ENCODE results near the gene MAPK7.

Gene MAPK7

DNA sequence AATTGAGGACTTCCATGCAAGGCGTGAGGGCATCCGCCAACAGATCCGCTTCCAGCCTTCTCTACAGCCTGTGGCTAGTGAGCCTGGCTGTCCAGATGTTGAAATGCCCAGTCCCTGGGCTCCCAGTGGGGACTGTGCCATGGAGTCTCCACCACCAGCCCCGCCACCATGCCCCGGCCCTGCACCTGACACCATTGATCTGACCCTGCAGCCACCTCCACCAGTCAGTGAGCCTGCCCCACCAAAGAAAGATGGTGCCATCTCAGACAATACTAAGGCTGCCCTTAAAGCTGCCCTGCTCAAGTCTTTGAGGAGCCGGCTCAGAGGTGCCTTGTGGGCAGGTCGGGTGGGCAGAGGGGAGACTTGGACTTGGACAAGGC is 3.1 kb downstream of the MAPK7 start:
- DNase-seq (ENCODE audit: low read depth): no peak

DNA sequence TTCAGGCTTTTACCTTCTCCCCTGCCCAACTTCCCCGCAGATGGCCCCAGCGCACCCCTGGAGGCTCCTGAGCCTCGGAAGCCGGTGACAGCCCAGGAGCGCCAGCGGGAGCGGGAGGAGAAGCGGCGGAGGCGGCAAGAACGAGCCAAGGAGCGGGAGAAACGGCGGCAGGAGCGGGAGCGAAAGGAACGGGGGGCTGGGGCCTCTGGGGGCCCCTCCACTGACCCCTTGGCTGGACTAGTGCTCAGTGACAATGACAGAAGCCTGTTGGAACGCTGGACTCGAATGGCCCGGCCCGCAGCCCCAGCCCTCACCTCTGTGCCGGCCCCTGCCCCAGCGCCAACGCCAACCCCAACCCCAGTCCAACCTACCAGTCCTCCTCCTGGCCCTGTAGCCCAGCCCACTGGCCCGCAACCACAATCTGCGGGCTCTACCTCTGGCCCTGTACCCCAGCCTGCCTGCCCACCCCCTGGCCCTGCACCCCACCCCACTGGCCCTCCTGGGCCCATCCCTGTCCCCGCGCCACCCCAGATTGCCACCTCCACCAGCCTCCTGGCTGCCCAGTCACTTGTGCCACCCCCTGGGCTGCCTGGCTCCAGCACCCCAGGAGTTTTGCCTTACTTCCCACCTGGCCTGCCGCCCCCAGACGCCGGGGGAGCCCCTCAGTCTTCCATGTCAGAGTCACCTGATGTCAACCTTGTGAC is 3.6 kb downstream of the MAPK7 start:
- no peak for DNase-seq (ENCODE audit: low read depth)

DNA sequence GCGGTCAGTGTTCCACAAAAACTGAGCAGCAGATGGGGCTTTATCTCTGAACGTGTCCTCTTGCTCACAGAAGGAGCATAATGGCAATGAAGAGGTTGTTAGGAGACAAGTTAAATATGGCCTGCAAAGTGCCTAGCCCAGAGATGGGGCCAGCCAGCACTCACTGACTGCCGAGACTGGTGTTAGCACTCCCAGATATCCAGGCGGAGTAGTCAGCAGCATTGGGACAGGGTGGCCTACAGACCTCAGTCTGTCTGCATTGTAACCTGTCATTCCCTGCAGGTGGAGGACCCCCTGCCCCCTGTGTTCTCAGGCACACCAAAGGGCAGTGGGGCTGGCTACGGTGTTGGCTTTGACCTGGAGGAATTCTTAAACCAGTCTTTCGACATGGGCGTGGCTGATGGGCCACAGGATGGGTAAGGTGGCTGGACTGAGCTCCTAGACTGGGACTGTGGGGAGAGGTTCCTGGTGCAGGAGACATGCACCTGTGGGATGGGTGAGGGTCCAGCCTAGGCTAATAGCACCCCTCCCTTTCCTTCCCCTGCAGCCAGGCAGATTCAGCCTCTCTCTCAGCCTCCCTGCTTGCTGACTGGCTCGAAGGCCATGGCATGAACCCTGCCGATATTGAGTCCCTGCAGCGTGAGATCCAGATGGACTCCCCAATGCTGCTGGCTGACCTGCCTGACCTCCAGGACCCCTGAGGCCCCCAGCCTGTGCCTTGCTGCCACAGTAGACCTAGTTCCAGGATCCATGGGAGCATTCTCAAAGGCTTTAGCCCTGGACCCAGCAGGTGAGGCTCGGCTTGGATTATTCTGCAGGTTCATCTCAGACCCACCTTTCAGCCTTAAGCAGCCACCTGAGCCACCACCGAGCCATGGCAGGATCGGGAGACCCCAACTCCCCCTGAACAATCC is 4.5 kb downstream of the MAPK7 start:
- DNase-seq (ENCODE audit: low read depth): no peak

DNA sequence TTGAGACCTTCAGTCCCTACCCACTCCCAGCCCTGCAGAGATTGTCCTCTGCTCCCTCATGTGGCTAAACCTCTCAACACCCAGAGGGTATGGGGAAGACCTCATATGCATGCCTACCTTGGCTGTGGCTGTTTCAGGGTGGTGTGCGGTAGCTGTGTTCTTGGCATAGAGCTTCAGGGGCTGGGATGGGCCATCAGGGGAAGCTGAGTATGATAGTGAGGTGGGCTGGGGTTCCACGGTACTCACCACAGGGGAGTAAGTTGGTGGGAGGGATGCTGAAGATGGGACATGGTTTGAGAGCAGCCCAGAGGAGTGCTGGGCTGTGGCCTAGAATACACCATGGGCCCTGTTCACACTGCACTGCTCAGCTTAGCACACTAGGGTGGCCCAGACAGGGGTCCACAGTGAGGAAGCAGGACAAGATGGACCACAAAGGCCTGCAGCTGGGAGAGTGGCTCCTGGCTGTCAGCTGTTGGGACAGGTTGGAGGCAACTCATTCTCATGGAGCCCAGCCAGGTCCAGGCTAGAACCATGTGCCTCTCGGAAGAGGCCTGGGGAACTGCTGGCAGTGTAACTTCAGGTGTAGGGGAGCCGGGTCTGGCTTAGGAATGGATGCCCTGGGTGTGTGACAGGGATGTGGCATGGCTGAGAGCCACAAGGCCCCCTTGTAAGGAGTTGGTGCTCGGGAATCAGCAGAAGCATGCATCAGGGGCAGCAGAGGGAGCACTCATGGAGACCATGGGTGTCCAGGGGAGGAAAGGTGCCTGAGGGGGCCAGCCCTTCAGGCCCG is 5.6 kb downstream of the MAPK7 start:
- no peak for DNase-seq (ENCODE audit: low read depth)

DNA sequence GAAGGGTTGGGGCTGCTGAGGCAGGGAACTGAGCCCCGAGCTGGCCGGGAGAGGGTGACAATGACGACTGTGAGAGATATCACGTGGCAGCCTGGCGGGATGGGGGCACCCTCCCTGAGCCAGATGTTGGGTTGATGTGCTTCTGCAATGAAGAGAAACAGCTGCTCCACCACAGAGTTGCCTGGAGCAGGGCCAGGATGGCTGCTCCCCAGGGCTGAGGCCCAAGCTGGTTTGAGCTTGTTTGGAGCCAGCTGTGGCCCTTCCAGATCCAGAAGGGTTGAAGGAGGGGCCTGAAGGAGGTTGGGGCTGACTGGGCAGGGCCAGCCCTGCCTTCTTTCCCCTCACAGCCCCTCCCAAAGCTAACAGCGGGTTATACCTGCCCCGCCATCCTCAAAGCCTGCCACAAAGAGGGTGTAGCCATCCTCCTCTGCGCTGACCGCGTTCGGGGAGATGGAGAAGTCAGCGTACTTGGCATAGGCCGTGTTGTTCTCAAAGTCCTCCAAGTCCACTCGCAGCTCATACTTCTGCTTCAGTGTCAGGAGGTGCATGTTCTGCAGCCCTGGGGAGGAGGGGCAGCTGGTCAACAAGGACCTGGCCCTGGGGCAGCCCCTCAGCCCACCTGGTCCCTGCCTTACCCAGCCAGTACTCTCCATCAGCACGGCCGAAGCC is 6.6 kb downstream of the MAPK7 start:
- DNase-seq (ENCODE audit: low read depth): no peak

DNA sequence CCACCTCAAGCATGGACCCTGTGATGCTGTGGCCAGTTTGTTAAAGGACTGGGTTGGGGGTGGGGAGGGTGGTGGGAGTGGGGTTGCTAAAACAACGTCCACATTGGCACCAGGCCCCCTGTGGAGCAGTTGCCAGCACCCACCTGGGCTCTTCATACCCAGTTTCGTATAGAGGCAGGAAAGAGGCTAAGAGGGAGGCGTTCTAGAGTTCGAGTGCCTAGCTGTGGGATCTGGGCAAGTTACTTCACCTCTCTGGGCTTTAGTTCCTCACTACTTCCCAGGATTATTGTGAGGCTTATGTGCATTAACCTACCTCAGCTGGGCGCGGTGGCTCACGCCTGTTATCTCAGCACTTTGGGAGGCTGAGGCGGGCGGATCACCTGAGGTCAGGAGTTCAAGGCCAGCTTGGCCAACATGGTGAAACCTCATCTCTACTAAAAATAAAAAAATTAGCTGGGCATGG is 7.3 kb downstream of the MAPK7 start:
- no peak for DNase-seq (ENCODE audit: low read depth)

DNA sequence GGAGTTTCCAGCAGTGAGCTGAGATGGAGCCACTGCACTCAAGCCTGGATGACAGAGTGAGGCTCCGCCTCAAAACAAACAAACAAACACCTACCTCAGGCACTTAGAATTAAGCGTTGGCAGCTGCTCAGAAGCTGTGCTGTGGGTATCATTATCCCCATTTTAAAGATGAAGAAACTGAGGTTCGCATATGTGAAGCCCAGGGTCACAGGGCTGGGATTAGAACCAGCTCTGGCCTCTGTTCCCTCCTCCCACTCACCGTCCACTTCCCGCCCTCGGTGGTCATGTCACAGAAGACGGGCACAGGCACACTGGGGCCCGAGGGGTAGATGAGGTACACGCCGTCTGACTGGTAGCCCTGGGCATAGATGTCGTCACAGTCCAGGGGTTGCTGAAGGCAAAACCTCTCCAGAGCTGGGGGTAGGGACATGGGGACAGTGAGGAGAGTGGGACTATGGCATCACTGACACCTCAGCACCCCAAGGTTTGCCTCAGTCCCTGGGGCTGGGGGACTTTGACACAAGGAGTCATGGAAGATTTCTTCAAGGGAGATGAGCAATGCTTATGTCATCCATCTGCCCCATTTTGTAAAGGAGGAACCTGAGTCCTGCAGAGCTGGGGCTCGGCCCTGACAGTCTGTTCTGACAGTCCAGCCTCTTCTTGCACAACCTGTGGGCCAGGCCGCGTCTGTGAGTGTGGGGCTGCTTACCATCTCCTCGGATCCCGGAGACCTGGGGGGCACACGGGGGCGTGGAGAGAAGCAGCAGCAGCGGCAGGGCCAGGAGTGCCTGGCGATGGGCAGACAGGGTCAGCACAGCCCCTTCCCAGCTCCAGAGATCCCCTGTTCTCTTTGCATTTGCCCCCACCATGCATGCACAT is 8.0 kb downstream of the MAPK7 start:
- no peak for DNase-seq (ENCODE audit: low read depth)

DNA sequence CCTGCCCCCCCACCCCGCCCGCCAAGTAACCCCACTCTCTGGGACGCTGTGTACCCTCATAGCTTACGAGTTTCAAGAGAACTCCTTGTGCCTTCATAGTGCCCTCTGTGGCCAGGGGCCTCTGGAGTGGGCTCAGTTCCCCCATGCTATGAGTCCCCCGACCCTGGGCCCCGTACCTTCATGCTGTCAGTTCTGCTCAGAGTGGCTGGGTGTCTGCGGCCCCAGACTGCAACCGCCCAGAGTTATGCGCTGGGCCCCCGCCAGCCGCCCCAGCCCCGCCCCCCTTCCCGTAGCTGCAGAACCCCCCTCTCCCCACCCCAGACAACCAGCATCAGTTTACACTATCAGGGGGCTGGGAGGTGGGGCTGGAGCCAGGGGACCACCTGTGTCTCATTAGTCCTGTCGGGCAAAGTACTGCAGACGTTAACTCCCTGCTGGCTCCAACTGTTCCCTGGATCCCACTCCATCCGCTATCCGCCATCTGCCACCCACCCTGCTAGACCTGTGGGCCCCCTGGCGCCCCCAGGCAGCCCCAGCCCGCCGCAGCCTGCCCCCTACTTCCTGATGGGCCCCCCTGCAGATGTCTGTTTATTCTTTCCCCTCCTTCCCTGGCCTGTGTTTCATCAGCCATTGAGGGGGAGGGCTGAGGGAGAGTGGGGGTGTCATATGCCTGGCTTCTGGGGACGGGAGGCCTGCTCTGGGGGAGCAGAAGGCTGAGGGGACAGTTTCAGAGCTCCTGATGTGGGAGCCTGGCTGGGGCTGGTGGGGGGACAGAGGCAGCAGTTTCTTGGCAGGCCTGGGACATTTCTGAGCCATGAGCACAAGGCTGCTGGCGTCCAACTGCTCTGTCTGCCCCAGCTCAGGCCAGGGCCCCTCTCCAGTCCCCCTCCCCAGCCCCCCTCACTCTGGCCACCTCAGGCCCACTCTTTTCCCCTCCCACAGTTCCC is 8.9 kb downstream of the MAPK7 start, which contains the start of gene MFAP4:
Gene MFAP4, minus strand, starts transcription at position 217 of the 947 bp plus-strand sequence. Its CDS starts 35 bp downstream, at position 182.
- no peak for DNase-seq (ENCODE audit: low read depth)

DNA sequence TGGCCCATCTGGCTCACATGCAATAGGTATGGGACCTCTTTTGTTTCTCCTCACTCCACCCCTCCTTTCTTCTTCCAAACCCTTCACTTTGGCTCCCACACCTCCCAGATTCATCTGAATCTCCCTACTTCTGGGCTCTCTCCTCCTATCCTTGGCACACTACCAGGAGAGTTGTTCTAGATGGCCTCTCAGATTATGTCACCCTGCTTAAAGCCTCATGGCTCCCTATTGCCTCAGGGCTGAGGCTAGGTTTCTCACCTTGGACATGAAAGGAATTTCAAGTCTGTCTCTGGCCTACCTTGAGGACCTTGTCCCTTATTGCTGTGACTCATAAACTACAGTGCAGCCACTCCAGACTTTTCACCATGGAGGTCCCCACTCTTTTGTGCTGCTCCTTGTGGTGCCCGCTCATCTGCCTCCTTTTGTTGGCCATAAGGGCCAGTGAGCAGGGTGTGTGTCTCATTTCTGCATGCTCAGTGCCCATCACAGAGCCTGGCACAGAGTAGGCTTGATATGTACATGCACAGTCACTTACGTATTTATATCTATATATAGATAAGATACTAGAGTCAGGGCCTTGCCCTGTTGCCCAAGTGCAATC is 9.7 kb downstream of the MAPK7 start:
- DNase-seq (ENCODE audit: low read depth): no peak

DNA sequence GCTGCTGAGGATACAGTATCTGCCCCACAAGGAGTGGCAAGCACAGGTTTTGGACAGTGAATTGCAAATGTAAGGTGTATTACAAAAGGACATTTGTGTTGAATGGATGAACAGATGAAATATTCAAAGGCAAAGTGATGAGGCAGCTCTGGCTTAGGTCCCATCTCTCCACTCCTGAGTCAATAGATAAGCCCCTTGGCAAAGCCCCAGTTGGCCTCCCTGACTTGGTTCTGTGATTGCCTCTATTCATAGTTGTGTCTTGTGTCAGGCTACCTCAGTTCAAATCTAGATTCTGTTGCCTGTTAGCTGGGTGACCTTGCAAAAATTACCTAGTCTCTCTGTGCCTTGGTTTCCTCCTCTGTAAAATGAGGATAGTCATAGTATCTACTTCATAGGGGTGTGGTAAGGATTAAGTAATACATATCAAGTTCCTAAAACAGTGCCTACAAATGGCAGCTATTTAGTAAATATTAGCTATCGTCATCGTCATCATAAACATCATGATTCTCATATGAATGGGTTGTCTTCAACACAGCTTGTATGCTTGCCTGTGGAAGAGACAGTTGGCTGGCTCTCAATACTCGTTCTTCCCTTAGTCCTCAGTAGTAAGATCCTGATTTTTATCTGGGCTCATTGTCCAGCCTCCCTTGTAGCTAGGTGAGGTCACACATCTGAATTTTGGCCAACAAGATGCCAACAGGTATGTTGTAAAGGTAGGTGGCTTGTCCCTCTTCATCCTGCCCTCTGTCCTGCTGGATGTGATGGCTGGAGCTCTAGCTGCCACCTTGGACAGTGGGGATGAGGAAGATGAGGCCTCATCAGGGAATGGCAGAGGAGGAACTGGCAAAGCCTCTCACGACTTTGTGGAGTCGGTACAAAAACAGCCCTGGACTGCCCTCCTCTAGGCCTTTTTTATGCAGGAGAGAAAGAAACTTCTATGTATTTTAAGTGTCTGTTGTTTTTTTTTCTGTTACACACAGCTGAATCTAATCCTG is 10.8 kb downstream of the MAPK7 start:
- DNase-seq (ENCODE audit: low read depth): no peak

DNA sequence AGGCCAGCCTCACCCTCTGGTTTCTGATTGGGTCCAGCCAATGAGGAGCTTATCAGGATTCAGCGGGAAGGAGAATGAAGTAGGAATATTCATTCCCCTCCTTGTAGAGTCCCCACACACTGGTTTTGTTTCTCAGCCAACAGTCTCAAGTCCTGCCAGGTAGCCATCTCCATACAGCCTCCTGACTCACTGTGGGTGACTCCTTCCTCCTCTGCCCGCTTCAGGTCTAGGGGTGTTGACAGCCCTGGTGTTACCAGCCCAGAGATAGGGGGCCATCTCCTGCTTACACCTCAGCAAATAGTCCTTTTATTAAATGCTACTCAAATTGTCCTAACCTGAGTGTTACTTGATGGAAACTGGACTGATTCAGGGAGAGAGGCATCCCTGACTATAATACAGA is 12.7 kb downstream of the MAPK7 start:
- DNase-seq (ENCODE audit: low read depth): no peak

DNA sequence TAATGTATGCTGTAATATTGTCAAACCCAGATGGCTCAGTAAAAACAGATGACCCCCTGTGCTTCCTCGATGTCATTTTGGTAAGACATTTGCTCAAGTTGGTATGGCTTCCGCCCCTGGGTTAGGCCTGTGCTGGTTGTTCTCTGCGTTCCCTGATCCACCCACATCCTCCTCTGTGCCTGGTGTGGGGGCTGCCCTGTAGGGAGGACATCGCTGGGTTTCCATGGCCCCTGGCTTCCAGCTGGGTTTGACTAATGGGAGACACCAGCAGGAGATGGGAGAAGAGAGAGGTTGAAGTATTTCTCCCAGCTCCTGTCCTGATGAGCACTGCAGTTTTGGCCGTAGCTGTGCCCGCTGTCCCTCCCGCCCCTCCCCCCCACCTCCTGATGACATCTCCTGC is 13.1 kb downstream of the MAPK7 start:
- DNase-seq (ENCODE audit: low read depth): no peak

DNA sequence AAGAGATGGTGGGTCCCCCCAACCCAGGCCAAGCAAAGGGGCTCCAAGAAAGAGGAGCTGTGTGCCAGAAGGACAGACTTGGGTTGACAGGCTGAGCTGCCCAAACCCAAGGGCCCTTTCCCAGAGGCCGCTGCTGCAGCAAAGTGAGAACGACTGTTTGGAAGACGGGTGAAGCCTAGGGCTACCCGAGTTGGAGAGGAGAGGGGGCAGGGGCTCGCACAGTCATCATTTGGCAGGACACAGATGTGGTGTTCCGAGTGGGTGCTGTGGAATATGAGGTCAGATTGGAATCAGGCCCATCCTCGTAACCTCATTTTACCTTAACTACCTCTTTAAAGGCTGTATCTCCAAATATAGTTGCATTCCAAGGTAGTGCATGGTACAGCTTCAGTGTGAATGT is 14.0 kb downstream of the MAPK7 start:
- no peak for DNase-seq (ENCODE audit: low read depth)

DNA sequence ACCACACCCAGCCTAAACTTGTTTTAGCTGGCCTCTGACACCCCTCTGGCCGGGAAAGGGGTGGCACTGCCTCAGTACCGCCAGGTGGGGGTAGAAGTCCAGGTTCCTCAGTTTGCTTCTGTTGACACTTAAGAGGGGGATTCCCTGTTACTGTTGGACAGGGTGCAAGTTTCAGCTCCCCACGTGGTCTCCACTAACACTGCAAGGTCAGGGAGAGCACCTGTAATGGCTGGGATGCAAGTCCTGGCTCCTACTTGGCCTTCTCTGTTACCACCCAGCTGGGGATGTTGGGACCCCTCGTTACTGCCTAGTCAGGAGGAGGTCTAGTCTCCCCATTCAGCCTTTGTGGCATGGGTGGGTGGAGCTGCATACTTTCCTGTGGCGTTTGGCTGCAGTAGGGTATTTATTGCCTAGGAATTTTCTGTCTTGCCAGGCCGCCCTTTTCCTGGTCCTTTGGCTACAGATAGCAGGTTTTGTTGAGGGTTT is 19.3 kb downstream of the MAPK7 start:
- DNase-seq (ENCODE audit: low read depth): no peak

DNA sequence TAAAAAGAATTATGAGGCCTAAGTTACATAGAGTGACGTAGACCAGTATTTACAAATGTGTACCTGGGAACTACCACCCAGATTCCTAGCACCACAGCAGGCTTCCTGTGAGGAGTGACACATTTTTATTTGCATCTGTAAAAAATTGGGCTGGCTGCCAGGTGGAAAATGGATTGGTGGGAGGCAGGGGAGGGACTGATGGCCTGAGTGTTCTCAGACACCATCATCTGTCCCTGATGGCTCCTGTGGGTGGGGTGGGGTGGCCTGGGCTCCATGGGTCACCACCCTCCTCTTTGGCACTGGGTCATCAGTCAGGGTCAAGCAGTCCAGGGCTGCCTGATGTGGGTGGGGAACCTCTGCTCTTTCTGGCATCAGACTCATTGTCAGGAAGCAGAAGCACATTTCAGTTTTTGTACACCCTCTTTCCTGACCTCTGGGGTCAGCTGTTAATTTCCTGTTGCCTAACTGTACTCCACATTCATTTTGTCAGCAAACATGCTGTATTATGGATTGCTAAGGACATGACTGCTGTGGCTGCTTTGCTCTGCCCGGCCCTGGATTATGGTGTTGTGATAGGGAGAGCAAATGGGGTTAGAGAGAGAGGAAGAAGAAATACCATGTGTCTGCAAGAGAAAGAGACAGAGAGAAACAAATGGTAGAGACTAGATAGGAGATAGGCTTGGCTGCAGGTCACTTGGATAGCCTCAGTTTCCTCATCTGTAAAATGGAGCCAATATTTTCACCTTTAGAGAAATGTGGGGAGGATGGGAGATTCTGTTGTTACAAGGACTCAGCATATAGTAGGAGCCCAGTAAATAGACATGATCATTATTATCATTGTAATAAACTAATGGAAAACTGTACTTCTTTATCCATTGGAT is 20.2 kb downstream of the MAPK7 start:
- no peak for DNase-seq (ENCODE audit: low read depth)

DNA sequence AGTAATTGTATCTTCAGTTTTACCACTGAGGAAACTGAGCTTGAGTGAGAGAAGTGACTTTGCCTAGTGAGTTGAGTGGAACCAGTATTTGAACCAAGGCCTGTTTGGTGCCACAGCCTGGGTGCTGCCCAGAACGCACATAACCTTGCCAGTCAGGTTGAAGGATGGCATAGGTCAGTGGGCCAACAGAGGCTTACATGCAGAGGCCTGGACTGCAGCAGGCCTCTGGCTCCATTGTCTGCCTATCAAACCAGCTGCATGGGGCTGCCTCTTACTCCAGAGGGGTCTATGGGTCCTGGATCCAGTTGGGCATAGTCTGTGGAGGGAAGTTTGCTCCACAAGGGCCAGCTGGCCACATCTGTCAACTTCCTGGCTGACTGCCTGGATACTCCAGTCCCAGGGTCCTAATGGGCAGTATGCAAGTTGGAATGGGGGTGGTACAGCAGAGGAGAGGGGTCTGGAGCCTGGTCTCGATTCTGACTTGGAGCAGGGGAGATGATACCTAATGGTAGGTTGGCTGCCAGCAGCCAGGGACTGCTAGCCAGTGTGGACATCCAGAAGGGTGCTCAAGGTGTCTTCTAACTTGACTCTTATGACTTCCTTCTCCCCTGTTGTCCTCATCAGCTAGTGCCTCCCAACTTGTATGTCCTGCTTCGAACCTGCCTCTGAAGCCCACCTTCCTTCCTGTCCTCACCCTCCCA is 21.6 kb downstream of the MAPK7 start:
- DNase-seq (ENCODE audit: low read depth): no peak

Data from activated T-helper 9 cell treated with anti-CD3 and anti-CD28 coated beads, Interleukin-2, amount 50 U/mL, for 16 hours (primary cell).